ENCODE results near the gene STK38L.

- TF ChIP-seq CTCF (IDR thresholded peaks at IDR 0.05) (peak; percentile 6), POLR2AphosphoS5 (IDR thresholded peaks at IDR 0.05; ENCODE audit: low read depth, low read length) (no peak), SIN3A (IDR thresholded peaks at IDR 0.05; ENCODE audit: borderline replicate concordance, insufficient read depth, low read depth, low read length) (no peak), REST (IDR thresholded peaks at IDR 0.05; ENCODE audit: insufficient read depth in 1 of 2, low read depth in 2 of 2, low read length in 1 of 2) (no peak), TCF7L2 (IDR thresholded peaks at IDR 0.05; ENCODE audit: low read depth, low read length) (no peak)
Measured at GRCh38 chr12:27244689-27245488, 803 bp downstream of the STK38L start.
